Measurements from ENCODE around the gene TNS3.

- no peak for TF ChIP-seq CTCF (IDR thresholded peaks at IDR 0.05)
- TF ChIP-seq POLR2AphosphoS5 (IDR thresholded peaks at IDR 0.05; ENCODE audit: low read depth, low read length) = no peak
- TF ChIP-seq TAF1 (IDR thresholded peaks at IDR 0.05; ENCODE audit: borderline replicate concordance, low read depth, low read length) = no peak
Measured at GRCh38 chr7:47282790-47283496, 299.0 kb downstream of the TNS3 start.

All from SK-N-SH (cell line).